H1 (cell line): ENCODE data around the gene FSTL4. TPM values are rescaled to one million over a fixed set of nuclear protein-coding genes. Genes with fewer than 3 reads are reported as not detected.

Experiments used
- CTCF ChIA-PET: fragments of 300-600 bp; sonication (Branson Sonifier 250); formaldehyde crosslinking; loops from one replicate; lab custom pipeline; 2021; ENCODE audit not compliant: partially characterized antibody; lab: Charles Lee
- POLR2A ChIA-PET: fragments of 300-600 bp; sonication (Branson Sonifier 250); formaldehyde crosslinking; loops from one replicate; lab custom pipeline; 2021; ENCODE audit warnings: inconsistent platforms; ENCODE audit not compliant: partially characterized antibody; lab: Charles Lee
- DNase-seq, 2 experiments: peaks; one replicate each; pipeline versions ENCODE4 v3.0.0 to v3.0.0-alpha.2; 2010 to 2022; ENCODE audit warnings: low spot score in 2 of 2, low read depth in 1 of 2, mixed read lengths in 1 of 2
- FAIRE-seq: peaks from 2 replicates; lab custom pipeline; 2011; peaks lifted over from hg19 to GRCh38; lab: Jason Lieb, UNC
- H2AFZ ChIP-seq: 2 replicates; pipeline ENCODE4 v1.8.1; 2012; ENCODE audit warnings: low read length, inconsistent platforms
- H2AK5ac ChIP-seq: 2 replicates; pipeline ENCODE4 v1.6.1; 2013; ENCODE audit warnings: low read depth, low read length
- H2BK120ac ChIP-seq: replicated peaks from 2 replicates; pipeline ENCODE3; 2013; ENCODE audit warnings: low read depth, low read length, inconsistent platforms
- H2BK12ac ChIP-seq: 2 replicates; pipeline ENCODE4 v1.6.1; 2013; ENCODE audit warnings: low read depth, low read length
- H2BK15ac ChIP-seq: 2 replicates; pipeline ENCODE4 v1.6.1; 2013; ENCODE audit warnings: low read length
- H2BK20ac ChIP-seq: 2 replicates; pipeline ENCODE4 v1.6.1; 2013; ENCODE audit warnings: low read length
- H2BK5ac ChIP-seq: 2 replicates; pipeline ENCODE4 v1.6.1; 2013; ENCODE audit warnings: low read depth, low read length
- H3K14ac ChIP-seq: 2 replicates; pipeline ENCODE4 v1.6.1; 2013; ENCODE audit warnings: inconsistent platforms; ENCODE audit not compliant: insufficient read length
- H3K18ac ChIP-seq: 2 replicates; pipeline ENCODE4 v1.6.1; 2013; ENCODE audit warnings: low read length; ENCODE audit errors: extremely low read depth
- H3K23ac ChIP-seq: 2 replicates; pipeline ENCODE4 v1.6.1; 2013; ENCODE audit warnings: inconsistent platforms; ENCODE audit not compliant: insufficient read length
- H3K23me2 ChIP-seq: 2 replicates; pipeline ENCODE4 v1.6.1; 2013; ENCODE audit warnings: low read depth, low read length
- H3K27ac ChIP-seq: 2 replicates; pipeline ENCODE4 v1.6.1; 2011; ENCODE audit warnings: low read depth, low read length, inconsistent platforms
- H3K27me3 ChIP-seq, 4 experiments: replicated peaks in 1 of 4; 1 replicate in 1 of 4; 2 replicates in 3 of 4; pipeline versions ENCODE4 v1.6.1 to v1.8.1; 2011 to 2013; ENCODE audit warnings: low read length in 3 of 4, mild to moderate bottlenecking in 3 of 4, inconsistent platforms in 2 of 4, mixed read lengths in 2 of 4, moderate library complexity in 1 of 4; ENCODE audit not compliant: control insufficient read depth in 3 of 4, insufficient read depth in 3 of 4; ENCODE audit errors: extremely low read depth in 1 of 4
- H3K36me3 ChIP-seq, 4 experiments: 2 replicates each; pipeline versions ENCODE4 v1.6.1 to v1.8.1; 2011 to 2013; ENCODE audit warnings: mild to moderate bottlenecking in 4 of 4, low read length in 3 of 4, moderate library complexity in 2 of 4, control low read depth in 1 of 4, inconsistent platforms in 1 of 4; ENCODE audit not compliant: insufficient read depth in 4 of 4, control insufficient read depth in 2 of 4
- H3K4ac ChIP-seq: replicated peaks from 2 replicates; pipeline ENCODE3; 2013; ENCODE audit warnings: low read length, low read depth, mixed read lengths, inconsistent platforms; ENCODE audit not compliant: insufficient read length
- H3K4me1 ChIP-seq, 4 experiments: replicated peaks in 1 of 4; 1 replicate in 1 of 4; 2 replicates in 3 of 4; pipeline versions ENCODE4 v1.6.1 to v1.8.1; 2011 to 2013; ENCODE audit warnings: low read length in 3 of 4, inconsistent platforms in 2 of 4, mixed read lengths in 1 of 4; ENCODE audit not compliant: insufficient read depth in 4 of 4, control insufficient read depth in 3 of 4
- H3K4me2 ChIP-seq, 2 experiments: 2 replicates each; pipeline versions ENCODE4 v1.6.1 to v1.8.1; 2011 to 2013; ENCODE audit warnings: low read depth in 2 of 2, low read length in 2 of 2, control low read depth in 1 of 2, inconsistent platforms in 1 of 2, mild to moderate bottlenecking in 1 of 2; ENCODE audit not compliant: insufficient read depth in 1 of 2
- H3K4me3 ChIP-seq, 4 experiments: fragments of 200-600, 300-600 bp in 1 of 4; sonication (generic), shearing (Covaris generic), sonication (Bioruptor Twin) in 1 of 4; 2 replicates each; pipeline versions ENCODE4 v1.5.1 to v1.8.1; 2011 to 2016; ENCODE audit warnings: low read length in 4 of 4, low read depth in 3 of 4, control low read depth in 2 of 4, inconsistent platforms in 2 of 4, mild to moderate bottlenecking in 2 of 4, mixed read lengths in 1 of 4, moderate library complexity in 1 of 4; ENCODE audit not compliant: insufficient read depth in 2 of 4; ENCODE audit errors: extremely low read depth in 1 of 4
- H3K56ac ChIP-seq: replicated peaks from 2 replicates; pipeline ENCODE3; 2013; ENCODE audit warnings: low read depth, mild to moderate bottlenecking, mixed read lengths, low read length, inconsistent platforms; ENCODE audit not compliant: insufficient read length
- H3K79me1 ChIP-seq: 2 replicates; pipeline ENCODE4 v1.6.1; 2013; ENCODE audit warnings: low read depth, low read length, control low read depth
- H3K79me2 ChIP-seq, 2 experiments: 2 replicates each; pipeline versions ENCODE4 v1.6.1 to v1.8.1; 2012 to 2013; ENCODE audit warnings: low read length in 2 of 2, mild to moderate bottlenecking in 2 of 2, inconsistent platforms in 1 of 2; ENCODE audit not compliant: insufficient read depth in 2 of 2, control insufficient read depth in 1 of 2
- H3K9ac ChIP-seq, 4 experiments: replicated peaks in 1 of 4; 1 replicate in 1 of 4; 2 replicates in 3 of 4; pipeline versions ENCODE4 v1.6.1 to v1.8.1; 2011 to 2013; ENCODE audit warnings: low read depth in 3 of 4, low read length in 3 of 4, control low read depth in 2 of 4, mild to moderate bottlenecking in 2 of 4, moderate library complexity in 2 of 4, inconsistent platforms in 1 of 4; ENCODE audit errors: extremely low read depth in 1 of 4
- H3K9me3 ChIP-seq, 2 experiments: 2 replicates each; pipeline versions ENCODE4 v1.6.1 to v1.8.1; 2012 to 2013; ENCODE audit warnings: mild to moderate bottlenecking in 2 of 2, moderate library complexity in 2 of 2, control low read depth in 1 of 2, inconsistent platforms in 1 of 2, low read depth in 1 of 2, low read length in 1 of 2, mixed read lengths in 1 of 2; ENCODE audit not compliant: insufficient read depth in 2 of 2
- H4K20me1 ChIP-seq, 2 experiments: replicated peaks in 1 of 2; 2 replicates each; pipeline versions ENCODE3 to v1.8.1; 2011 to 2013; ENCODE audit warnings: inconsistent platforms in 2 of 2, low read length in 2 of 2, mild to moderate bottlenecking in 1 of 2; ENCODE audit not compliant: insufficient read depth in 2 of 2, control insufficient read depth in 1 of 2
- H4K5ac ChIP-seq: 2 replicates; pipeline ENCODE4 v1.6.1; 2013; ENCODE audit warnings: low read length, low read depth, mixed read lengths, inconsistent platforms; ENCODE audit not compliant: insufficient read length
- H4K8ac ChIP-seq: 2 replicates; pipeline ENCODE4 v1.8.0; 2013; ENCODE audit warnings: mild to moderate bottlenecking, moderate library complexity, low read length, inconsistent platforms; ENCODE audit not compliant: insufficient read depth; ENCODE audit errors: extremely low read depth
- H4K91ac ChIP-seq: replicated peaks from 2 replicates; pipeline ENCODE3; 2013; ENCODE audit warnings: low read length, mixed read lengths, inconsistent platforms; ENCODE audit not compliant: insufficient read length
- GTF2F1 ChIP-seq: IDR thresholded peaks from 2 replicates; pipeline ENCODE4 v1.6.1; 2012; ENCODE audit warnings: low read depth, low read length, improper control_type of control experiment, borderline replicate concordance
- TCF12 ChIP-seq: IDR thresholded peaks from 2 replicates; pipeline ENCODE4 v1.6.1; 2011; ENCODE audit warnings: low read depth, mild to moderate bottlenecking, low read length
- WGBS, 2 experiments: shearing (Covaris generic) in 1 of 2; methylation state at CpG; one replicate each; pipeline versions ENCODE4 v1.1.6 to v1.1.7; 2013 to 2015; ENCODE audit warnings: low lambda C conversion rate in 2 of 2, mixed read lengths in 2 of 2, inconsistent platforms in 1 of 2, low coverage in 1 of 2, missing lambda C conversion rate in 1 of 2; ENCODE audit not compliant: insufficient replicate concordance in 2 of 2, insufficient coverage in 1 of 2, insufficient read length in 1 of 2; ENCODE audit errors: extremely low coverage in 1 of 2, missing lambda C conversion rate in 1 of 2; 5-methylcytosine and 5-hydroxymethylcytosine counted together
- polyA plus RNA-seq, 7 experiments: library from polyadenylated mRNA; depleted of rRNA in 3 of 7; stranded (reverse) in 5 of 7; unstranded in 2 of 7; fragments of >200 nt in 5 of 7; fragments of 200-250 nt in 2 of 7; gene quantifications; 1 replicate in 5 of 7; 2 replicates in 1 of 7; 4 replicates in 1 of 7; pipeline versions ENCODE4 v1.2.1 to v1.2.3, GENCODE V29; 2011 to 2013; ENCODE audit warnings: missing spikeins in 2 of 7, mixed read lengths in 2 of 7
- total RNA-seq: library from RNA; stranded (reverse); fragmentation: NEBNext Ultra II Directional; extraction: Animal tissue kit (Norgen Biotek cat#: 25700); gene quantifications from 2 replicates; pipeline ENCODE4 v1.2.1, GENCODE V29; 2021
- TF ChIP-seq, protein P1 (sequence below): IDR thresholded peaks from 2 replicates; pipeline ENCODE4 v1.6.1; 2011; ENCODE audit warnings: low read depth, mild to moderate bottlenecking, low read length; ENCODE audit not compliant: insufficient read depth

Gene FSTL4
- total and polyA plus RNA-seq, 2 of the 8 experiments (the other 6 are each of a cell fraction or from before 2014, with no cell fraction given), result 3.1 to 4.1 TPM

DNA sequence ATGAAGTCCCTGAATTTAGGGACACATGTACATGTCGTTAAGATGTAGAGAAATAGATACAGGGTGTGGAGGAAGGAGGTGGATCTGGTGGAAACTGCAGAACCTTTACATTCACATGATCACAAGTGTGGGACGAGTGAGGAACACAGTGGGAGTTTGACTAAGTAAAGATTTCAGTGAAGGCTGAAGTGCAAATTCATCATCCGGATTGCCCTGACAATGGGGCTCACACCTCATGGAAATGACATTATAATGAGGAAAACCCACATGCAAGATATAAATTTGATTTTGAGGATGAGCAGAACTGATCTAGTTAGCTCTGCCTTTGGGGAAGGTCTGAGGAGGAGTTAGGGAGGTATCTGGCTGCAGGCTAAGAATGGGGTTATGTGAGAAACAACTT, 173.9 kb downstream of the FSTL4 start:
- CTCF ChIA-PET, result interaction anchor here (1.1 to 5.7 kb wide), 4 partner anchors 14 to 121 kb away, joined by 3 to 32 read pairs (median 4); no protein-coding TSS in a partner anchor

More for the DNA sequence above, 173.9 kb downstream of the FSTL4 start:
- Histone ChIP-seq H2AFZ (no peak overlapping the region), H3K9me3 (no peaks in the 10 kb centered on the region), H2BK5ac (no peak overlapping the region), H3K56ac (no peak overlapping the region), H2BK12ac (no peak overlapping the region), H3K4me1 (peaks cover 0 to 2% (median 0%) of the 10 kb centered on the region in 4 experiments; a peak in 1 of 7 replicates), H3K79me2 (no peaks in the 10 kb centered on the region), H2AK5ac (no peak overlapping the region), H2BK15ac (no peak overlapping the region), H3K14ac (no peak overlapping the region), H3K27ac (no peak overlapping the region), H3K79me1 (no peaks in the 10 kb centered on the region), H3K23me2 (no peaks in the 10 kb centered on the region), H3K4me3 (no peak overlapping the region), H4K8ac (no peak overlapping the region), H2BK20ac (no peak overlapping the region), H3K18ac (no peak overlapping the region), H2BK120ac (no peak overlapping the region), H4K20me1 (no peaks in the 10 kb centered on the region), H3K4ac (no peak overlapping the region), H3K9ac (no peak overlapping the region), H3K36me3 (no peaks in the 10 kb centered on the region), H3K23ac (no peak overlapping the region), H4K5ac (no peak overlapping the region), H4K91ac (no peak overlapping the region), H3K4me2 (no peak overlapping the region), H3K27me3 (no peaks in the 10 kb centered on the region)
- DNase-seq, result no peak
- POLR2A ChIA-PET, result interaction anchor here (2.2 kb wide), 1 partner anchor 10 kb away, joined by 6 read pairs; no protein-coding TSS in a partner anchor
- no peak for FAIRE-seq
- 93% methylated on average over 3 of the region's 3 CpGs; no CpG with 5 or more reads in 1 of the 2 experiments for WGBS, 2 experiments
- TF ChIP-seq GTF2F1 (no peak), TCF12 (no peak)
- TF ChIP-seq, protein P1, sequence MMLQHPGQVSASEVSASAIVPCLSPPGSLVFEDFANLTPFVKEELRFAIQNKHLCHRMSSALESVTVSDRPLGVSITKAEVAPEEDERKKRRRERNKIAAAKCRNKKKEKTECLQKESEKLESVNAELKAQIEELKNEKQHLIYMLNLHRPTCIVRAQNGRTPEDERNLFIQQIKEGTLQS, result no peak
